ENCODE data around the gene SMYD5. TPM values are rescaled to one million over a fixed set of nuclear protein-coding genes. Genes with fewer than 3 reads are reported as not detected.

Gene SMYD5
- total and polyA plus RNA-seq, 2 donors from 2014 or later, result 20.8 to 23.5 TPM

- intact Hi-C loops (cut with DNase I), result no loop called here
- Histone ChIP-seq H3K4me1 (ENCODE audit: control insufficient read depth in 2 of 3, insufficient read depth in 2 of 3, low read depth in 1 of 3, low read length in 3 of 3) (peaks cover 6 to 20% (median 11%) of the 10 kb centered on the region in 3 donors), H3K27me3 (ENCODE audit: control insufficient read depth, insufficient read depth, low read length) (no peaks in the 10 kb centered on the region), H3K36me3 (ENCODE audit: control insufficient read depth in 2 of 3, insufficient read depth in 3 of 3, low read length in 3 of 3) (peaks cover 0 to 19% (median 0%) of the 10 kb centered on the region in 3 donors), H3K9ac (ENCODE audit: low read length in 3 of 3) (peak overlapping the region; percentile 50 to 74 (median 65)), H3K9me3 (ENCODE audit: control insufficient read depth in 2 of 3, insufficient read depth in 1 of 3, low read length in 3 of 3) (no peaks in the 10 kb centered on the region), H3K27ac (ENCODE audit: low read depth in 2 of 2, low read length in 2 of 2) (peak overlapping the region; percentile 49 to 51), H3K4me3 (ENCODE audit: low read length in 3 of 3) (peak overlapping the region; percentile 50 to 98 (median 86))
- no peak for TF ChIP-seq CTCF (IDR thresholded peaks at IDR 0.05; ENCODE audit: borderline replicate concordance, extremely low read depth, insufficient read depth)
- DNase-seq (peak in 2 of 5 donors; percentile 20 to 82), FAIRE-seq (no peak)
Measured at GRCh38 chr2:73232403-73233153, 18.5 kb downstream of the SMYD5 start.

GRCh38 chr2:73233154-73233931 lies 19.3 kb downstream of the SMYD5 start, which contains the start of gene PRADC1:
Gene PRADC1 (minus strand): TSS chr2:73233239. CDS start chr2:73233160, 79 bp downstream.
- TF ChIP-seq CTCF (IDR thresholded peaks at IDR 0.05; ENCODE audit: borderline replicate concordance, extremely low read depth, insufficient read depth), result no peak
- intact Hi-C loops (cut with DNase I), result no loop called here
- H3K4me3 ChIP-seq (ENCODE audit: low read length in 3 of 3), result peak within 1 kb of the TSS; percentile 93 to 98 (median 98)
- H3K27me3 ChIP-seq (ENCODE audit: control insufficient read depth, insufficient read depth, low read length), result no peaks in the 10 kb centered on the region
- peak within 1 kb of the TSS; percentile 89 to 90 for H3K27ac ChIP-seq (ENCODE audit: low read depth in 2 of 2, low read length in 2 of 2)
- H3K36me3 ChIP-seq (ENCODE audit: control insufficient read depth in 2 of 3, insufficient read depth in 3 of 3, low read length in 3 of 3), result peaks cover 0 to 12% (median 0%) of the 10 kb centered on the region in 3 donors
- peak; percentile 99 to 100 (median 100) for DNase-seq
- FAIRE-seq, result peak; percentile 96
- H3K4me1 ChIP-seq (ENCODE audit: control insufficient read depth in 2 of 3, insufficient read depth in 2 of 3, low read depth in 1 of 3, low read length in 3 of 3), result peaks cover 6 to 20% (median 11%) of the 10 kb centered on the region in 3 donors
- peak within 1 kb of the TSS; percentile 85 to 96 (median 87) for H3K9ac ChIP-seq (ENCODE audit: low read length in 3 of 3)
- no peaks in the 10 kb centered on the region for H3K9me3 ChIP-seq (ENCODE audit: control insufficient read depth in 2 of 3, insufficient read depth in 1 of 3, low read length in 3 of 3)

- intact Hi-C loops (cut with DNase I), result no loop called here
Measured at GRCh38 chr2:73233932-73234832, 20.1 kb downstream of the SMYD5 start, which contains the start of gene CCT7. Gene CCT7 (plus strand): TSS chr2:73234308. CDS start chr2:73234379, 71 bp downstream.

More at GRCh38 chr2:73233932-73234832, 20.1 kb downstream of the SMYD5 start, which contains the start of gene CCT7:
- Histone ChIP-seq H3K4me1 (ENCODE audit: control insufficient read depth in 2 of 3, insufficient read depth in 2 of 3, low read depth in 1 of 3, low read length in 3 of 3) (peaks cover 6 to 20% (median 11%) of the 10 kb centered on the region in 3 donors), H3K27ac (ENCODE audit: low read depth in 2 of 2, low read length in 2 of 2) (peak within 1 kb of the TSS; percentile 89 to 90), H3K9ac (ENCODE audit: low read length in 3 of 3) (peak within 1 kb of the TSS; percentile 85 to 96 (median 87)), H3K27me3 (ENCODE audit: control insufficient read depth, insufficient read depth, low read length) (no peaks in the 10 kb centered on the region), H3K9me3 (ENCODE audit: control insufficient read depth in 2 of 3, insufficient read depth in 1 of 3, low read length in 3 of 3) (no peaks in the 10 kb centered on the region), H3K36me3 (ENCODE audit: control insufficient read depth in 2 of 3, insufficient read depth in 3 of 3, low read length in 3 of 3) (peaks cover 0 to 15% (median 2%) of the 10 kb centered on the region in 3 donors), H3K4me3 (ENCODE audit: low read length in 3 of 3) (peak within 1 kb of the TSS; percentile 93 to 98 (median 98))
- DNase-seq, result peak; percentile 91 to 97 (median 94)
- TF ChIP-seq CTCF (IDR thresholded peaks at IDR 0.05; ENCODE audit: borderline replicate concordance, extremely low read depth, insufficient read depth), result no peak
- FAIRE-seq, result no peak
